Liver (tissue), 9 donors: ENCODE data around the gene TNIP1. TPM values are rescaled to one million over a fixed set of nuclear protein-coding genes. Genes with fewer than 3 reads are reported as not detected.

Experiments used
- DNase-seq: peaks from one replicate; pipeline ENCODE4 v3.0.0-alpha.2; 2017; ENCODE audit warnings: low spot score
- H3K27ac ChIP-seq, 2 donors: one replicate each; pipeline ENCODE4 v1.7.0; 2013; ENCODE audit warnings: inconsistent platforms in 2 of 2, low read length in 2 of 2, control low read depth in 1 of 2, low read depth in 1 of 2, mild to moderate bottlenecking in 1 of 2
- H3K27me3 ChIP-seq, 4 donors: one replicate each; pipeline versions ENCODE4 v1.6.1 to v1.7.0; 2013; ENCODE audit warnings: low read length in 3 of 4, inconsistent platforms in 1 of 4, mild to moderate bottlenecking in 1 of 4, moderate library complexity in 1 of 4; ENCODE audit not compliant: control insufficient read depth in 4 of 4, insufficient read depth in 4 of 4
- H3K36me3 ChIP-seq, 4 donors: one replicate each; pipeline versions ENCODE4 v1.6.1 to v1.7.0; 2013; ENCODE audit warnings: low read length in 3 of 4, mild to moderate bottlenecking in 3 of 4, low read depth in 1 of 4, moderate library complexity in 1 of 4; ENCODE audit not compliant: control insufficient read depth in 4 of 4, insufficient read depth in 3 of 4
- H3K4me1 ChIP-seq, 4 donors: one replicate each; pipeline versions ENCODE4 v1.6.1 to v1.7.0; 2013; ENCODE audit warnings: low read length in 3 of 4, mild to moderate bottlenecking in 3 of 4, moderate library complexity in 1 of 4; ENCODE audit not compliant: control insufficient read depth in 4 of 4, insufficient read depth in 4 of 4
- H3K4me3 ChIP-seq, 3 donors: one replicate each; pipeline versions ENCODE4 v1.6.1 to v1.7.0; 2013; ENCODE audit warnings: low read length in 3 of 3, control low read depth in 1 of 3, low read depth in 1 of 3, mild to moderate bottlenecking in 1 of 3
- H3K9ac ChIP-seq, 2 donors: one replicate each; pipeline ENCODE4 v1.7.0; 2013; ENCODE audit warnings: low read length in 2 of 2, mild to moderate bottlenecking in 2 of 2, moderate library complexity in 2 of 2, control low read depth in 1 of 2, low read depth in 1 of 2
- H3K9me3 ChIP-seq, 4 donors: one replicate each; pipeline versions ENCODE4 v1.6.1 to v1.7.0; 2013; ENCODE audit warnings: low read length in 3 of 4; ENCODE audit not compliant: control insufficient read depth in 4 of 4
- ATF3 ChIP-seq: IDR thresholded peaks from 2 replicates; pipeline ENCODE4 v1.6.1; 2016; ENCODE audit warnings: antibody characterized with exemption
- EGR1 ChIP-seq, 2 donors: IDR thresholded peaks; 2 replicates each; pipeline ENCODE4 v1.6.1; 2016 to 2018; ENCODE audit warnings: antibody characterized with exemption in 2 of 2, low read depth in 2 of 2
- FOXA1 ChIP-seq: IDR thresholded peaks from 2 replicates; pipeline ENCODE4 v1.6.1; 2016; ENCODE audit warnings: antibody characterized with exemption
- FOXA2 ChIP-seq: IDR thresholded peaks from 2 replicates; pipeline ENCODE4 v1.6.1; 2016; ENCODE audit warnings: antibody characterized with exemption
- GABPA ChIP-seq, 2 donors: IDR thresholded peaks in 1 of 2; conservative IDR thresholded peaks in 1 of 2; 2 replicates each; pipeline ENCODE4 v1.6.1; 2016; ENCODE audit warnings: antibody characterized with exemption in 2 of 2, mild to moderate bottlenecking in 1 of 2, moderate library complexity in 1 of 2
- HNF4A ChIP-seq, 2 donors: conservative IDR thresholded peaks; 2 replicates each; pipeline ENCODE4 v1.6.1; 2016; ENCODE audit warnings: antibody characterized with exemption in 2 of 2, mild to moderate bottlenecking in 2 of 2
- HNF4G ChIP-seq: IDR thresholded peaks from 2 replicates; pipeline ENCODE4 v1.6.1; 2016; ENCODE audit warnings: antibody characterized with exemption
- JUND ChIP-seq, 2 donors: IDR thresholded peaks; 2 replicates each; pipeline ENCODE4 v1.6.1; 2016; ENCODE audit warnings: antibody characterized with exemption in 2 of 2
- MAX ChIP-seq: IDR thresholded peaks from 2 replicates; pipeline ENCODE4 v1.6.1; 2016; ENCODE audit warnings: antibody characterized with exemption
- NR2F2 ChIP-seq: IDR thresholded peaks from 2 replicates; pipeline ENCODE4 v1.6.1; 2016; ENCODE audit warnings: antibody characterized with exemption
- RAD21 ChIP-seq, 2 donors: IDR thresholded peaks; 2 replicates each; pipeline ENCODE4 v1.6.1; 2016; ENCODE audit warnings: antibody characterized with exemption in 2 of 2, mild to moderate bottlenecking in 2 of 2
- RXRA ChIP-seq, 2 donors: IDR thresholded peaks; 2 replicates each; pipeline ENCODE4 v1.6.1; 2017 to 2018; ENCODE audit warnings: antibody characterized with exemption in 2 of 2, mild to moderate bottlenecking in 1 of 2
- SP1 ChIP-seq: IDR thresholded peaks from 2 replicates; pipeline ENCODE4 v1.6.1; 2018; ENCODE audit warnings: antibody characterized with exemption, mild to moderate bottlenecking
- TAF1 ChIP-seq: conservative IDR thresholded peaks from 2 replicates; pipeline ENCODE4 v1.6.1; 2016; ENCODE audit warnings: antibody characterized with exemption, mild to moderate bottlenecking
- YY1 ChIP-seq: IDR thresholded peaks from 2 replicates; pipeline ENCODE4 v1.6.1; 2016; ENCODE audit warnings: antibody characterized with exemption, mild to moderate bottlenecking
- ZBTB33 ChIP-seq: IDR thresholded peaks from 2 replicates; pipeline ENCODE4 v1.6.1; 2016; ENCODE audit warnings: antibody characterized with exemption
- WGBS: extraction: QIAGEN DNeasy Blood & Tissue Kit; methylation state at CpG from one replicate; pipeline ENCODE4 v1.1.7; 2013; 5-methylcytosine and 5-hydroxymethylcytosine counted together
- polyA plus RNA-seq, 2 donors: library from polyadenylated mRNA; stranded (reverse) in 1 of 2; unstranded in 1 of 2; fragments of 200-250 nt in 1 of 2; fragments of >200 nt in 1 of 2; fragmentation: Nextera tagmentation in 1 of 2; extraction: Ambion mirVana in 1 of 2; gene quantifications; one replicate each; pipeline versions ENCODE4 v1.2.1 to v1.2.3, GENCODE V29; 2013 to 2015
- total RNA-seq, 2 donors: library from RNA; depleted of rRNA; stranded (reverse); fragments of >200 nt; gene quantifications; one replicate each; pipeline ENCODE4 v1.2.3, GENCODE V29; 2014
- TF ChIP-seq, protein P1 (sequence below): fragments of 150-350 bp; IDR thresholded peaks from 2 replicates; pipeline ENCODE4 v1.5.1; 2017; ENCODE audit warnings: improper control_type of control experiment, low read depth, low read length; ENCODE audit not compliant: missing input control
- TF ChIP-seq, protein P2 (sequence below): IDR thresholded peaks from 2 replicates; pipeline ENCODE4 v1.6.1; 2016; ENCODE audit warnings: antibody characterized with exemption, mild to moderate bottlenecking
- donor health status: healthy.
- donor health status: healthy.
- donor health status: healthy.
- donor health status: healthy.
- donor health status: healthy.

Gene TNIP1
- total and polyA plus RNA-seq, 4 donors, result 33.2 to 101 (median 48.0) TPM

DNA sequence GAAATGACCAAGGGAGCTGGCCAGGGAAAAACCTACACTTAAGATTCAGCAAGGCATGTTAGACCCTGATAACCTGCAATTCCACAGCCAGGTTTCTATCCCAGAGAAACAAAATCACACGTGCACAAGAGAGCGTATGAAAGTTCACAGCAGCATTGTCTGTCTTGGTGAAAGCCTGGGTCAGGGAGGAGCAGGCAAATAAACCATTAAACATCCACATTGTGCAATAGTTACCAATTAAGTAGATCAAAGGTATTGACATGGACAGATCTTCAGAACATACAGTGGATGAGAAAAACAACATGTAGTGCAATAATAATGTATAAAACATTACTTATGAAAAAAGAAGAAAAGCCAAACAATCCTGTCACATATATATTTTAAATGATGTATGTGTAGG, 76.3 kb downstream of the TNIP1 start:
- no peak for DNase-seq
- H3K27me3 ChIP-seq, result no peaks in the 10 kb centered on the region
- no peak overlapping the region for H3K4me3 ChIP-seq
- H3K27ac ChIP-seq, result peak overlapping the region; percentile 77 to 81
- 28% methylated on average over 2 of the region's 2 CpGs for WGBS
- peaks cover 17 to 55% (median 35%) of the 10 kb centered on the region in 4 donors for H3K4me1 ChIP-seq
- TF ChIP-seq FOXA1 (peak; percentile 38), HNF4G (no peak), HNF4A (conservative IDR thresholded peaks at IDR 0.05) (peak; percentile 68 to 91), RXRA (IDR thresholded peaks at IDR 0.05) (peak; percentile 83 to 98), FOXA2 (peak; percentile 79), ATF3 (no peak), GABPA (IDR thresholded peaks at IDR 0.05 in 1 of 2, conservative IDR thresholded peaks at IDR 0.05 in 1 of 2) (peak in 1 of 2 donors; percentile 29), EGR1 (IDR thresholded peaks at IDR 0.05; ENCODE audit: low read depth in 2 of 2) (peak in 1 of 2 donors; percentile 68), RAD21 (IDR thresholded peaks at IDR 0.05) (peak; percentile 30 to 41), JUND (IDR thresholded peaks at IDR 0.05) (peak in 1 of 2 donors; percentile 76), ZBTB33 (peak; percentile 71), YY1 (peak; percentile 25), TAF1 (no peak), NR2F2 (no peak), SP1 (peak; percentile 53), MAX (peak; percentile 72)
- TF ChIP-seq, protein P1, sequence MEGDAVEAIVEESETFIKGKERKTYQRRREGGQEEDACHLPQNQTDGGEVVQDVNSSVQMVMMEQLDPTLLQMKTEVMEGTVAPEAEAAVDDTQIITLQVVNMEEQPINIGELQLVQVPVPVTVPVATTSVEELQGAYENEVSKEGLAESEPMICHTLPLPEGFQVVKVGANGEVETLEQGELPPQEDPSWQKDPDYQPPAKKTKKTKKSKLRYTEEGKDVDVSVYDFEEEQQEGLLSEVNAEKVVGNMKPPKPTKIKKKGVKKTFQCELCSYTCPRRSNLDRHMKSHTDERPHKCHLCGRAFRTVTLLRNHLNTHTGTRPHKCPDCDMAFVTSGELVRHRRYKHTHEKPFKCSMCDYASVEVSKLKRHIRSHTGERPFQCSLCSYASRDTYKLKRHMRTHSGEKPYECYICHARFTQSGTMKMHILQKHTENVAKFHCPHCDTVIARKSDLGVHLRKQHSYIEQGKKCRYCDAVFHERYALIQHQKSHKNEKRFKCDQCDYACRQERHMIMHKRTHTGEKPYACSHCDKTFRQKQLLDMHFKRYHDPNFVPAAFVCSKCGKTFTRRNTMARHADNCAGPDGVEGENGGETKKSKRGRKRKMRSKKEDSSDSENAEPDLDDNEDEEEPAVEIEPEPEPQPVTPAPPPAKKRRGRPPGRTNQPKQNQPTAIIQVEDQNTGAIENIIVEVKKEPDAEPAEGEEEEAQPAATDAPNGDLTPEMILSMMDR, result no peak
- TF ChIP-seq, protein P2, sequence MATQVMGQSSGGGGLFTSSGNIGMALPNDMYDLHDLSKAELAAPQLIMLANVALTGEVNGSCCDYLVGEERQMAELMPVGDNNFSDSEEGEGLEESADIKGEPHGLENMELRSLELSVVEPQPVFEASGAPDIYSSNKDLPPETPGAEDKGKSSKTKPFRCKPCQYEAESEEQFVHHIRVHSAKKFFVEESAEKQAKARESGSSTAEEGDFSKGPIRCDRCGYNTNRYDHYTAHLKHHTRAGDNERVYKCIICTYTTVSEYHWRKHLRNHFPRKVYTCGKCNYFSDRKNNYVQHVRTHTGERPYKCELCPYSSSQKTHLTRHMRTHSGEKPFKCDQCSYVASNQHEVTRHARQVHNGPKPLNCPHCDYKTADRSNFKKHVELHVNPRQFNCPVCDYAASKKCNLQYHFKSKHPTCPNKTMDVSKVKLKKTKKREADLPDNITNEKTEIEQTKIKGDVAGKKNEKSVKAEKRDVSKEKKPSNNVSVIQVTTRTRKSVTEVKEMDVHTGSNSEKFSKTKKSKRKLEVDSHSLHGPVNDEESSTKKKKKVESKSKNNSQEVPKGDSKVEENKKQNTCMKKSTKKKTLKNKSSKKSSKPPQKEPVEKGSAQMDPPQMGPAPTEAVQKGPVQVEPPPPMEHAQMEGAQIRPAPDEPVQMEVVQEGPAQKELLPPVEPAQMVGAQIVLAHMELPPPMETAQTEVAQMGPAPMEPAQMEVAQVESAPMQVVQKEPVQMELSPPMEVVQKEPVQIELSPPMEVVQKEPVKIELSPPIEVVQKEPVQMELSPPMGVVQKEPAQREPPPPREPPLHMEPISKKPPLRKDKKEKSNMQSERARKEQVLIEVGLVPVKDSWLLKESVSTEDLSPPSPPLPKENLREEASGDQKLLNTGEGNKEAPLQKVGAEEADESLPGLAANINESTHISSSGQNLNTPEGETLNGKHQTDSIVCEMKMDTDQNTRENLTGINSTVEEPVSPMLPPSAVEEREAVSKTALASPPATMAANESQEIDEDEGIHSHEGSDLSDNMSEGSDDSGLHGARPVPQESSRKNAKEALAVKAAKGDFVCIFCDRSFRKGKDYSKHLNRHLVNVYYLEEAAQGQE, result peak; percentile 56
- no peaks in the 10 kb centered on the region for H3K36me3 ChIP-seq
- H3K9me3 ChIP-seq, result no peaks in the 10 kb centered on the region
- H3K9ac ChIP-seq, result no peak overlapping the region
